ENCODE results near the gene COPE. TPM values are rescaled to one million over a fixed set of nuclear protein-coding genes. Genes with fewer than 3 reads are reported as not detected.
A peak's percentile ranks its signal among the peaks of the same experiment; 100 is the strongest.

Gene COPE
- total and polyA plus RNA-seq, 2 donors (not counting 1 experiment from before 2014, with no cell fraction given) = 154 to 279 TPM

DNA sequence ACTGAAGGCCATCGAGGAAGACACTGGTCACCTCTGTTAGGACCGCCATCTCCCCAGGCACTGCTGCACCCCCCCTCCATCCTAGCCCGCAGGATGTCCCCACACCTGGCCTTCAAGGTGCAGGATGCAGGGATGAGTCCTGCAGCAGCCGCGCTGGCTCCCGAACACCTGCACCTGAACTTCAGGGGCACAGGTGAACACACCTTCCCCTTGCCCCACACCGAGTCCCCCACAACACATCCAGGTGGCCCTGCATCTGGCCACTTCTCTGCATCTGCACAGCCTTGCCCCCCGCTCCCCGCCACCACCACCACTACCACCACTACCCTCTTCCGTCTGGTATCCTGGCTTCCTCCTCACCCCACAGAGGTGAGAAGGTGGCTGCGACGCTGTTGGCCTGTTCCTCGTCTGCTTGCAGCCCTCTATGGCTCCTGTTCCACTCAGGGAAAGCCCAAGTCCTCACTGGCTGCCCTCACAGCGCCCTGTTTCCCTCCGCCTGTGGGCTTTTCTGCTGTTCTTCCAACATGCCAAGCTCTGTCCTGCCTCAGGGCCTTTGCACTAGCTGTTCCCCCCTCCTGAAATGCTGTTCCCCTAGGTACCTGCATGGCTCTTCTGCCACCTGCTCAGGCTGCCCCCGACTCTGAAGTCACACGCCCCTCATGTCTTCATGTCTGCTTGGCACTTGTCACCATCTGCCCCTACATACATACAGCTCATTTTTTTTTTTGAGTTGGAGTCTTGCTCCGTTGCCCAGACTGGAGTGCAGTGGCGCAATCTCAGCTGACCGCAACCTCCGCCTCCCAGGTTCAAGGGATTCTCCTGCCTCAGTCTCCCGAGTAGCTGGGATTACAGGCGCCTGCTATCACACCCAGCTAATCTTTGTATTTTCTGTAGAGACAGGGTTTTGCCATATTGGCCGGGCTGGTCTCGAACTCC, 21.8 kb downstream of the COPE start:
- H3K9me3 Mint-ChIP-seq (ENCODE audit: insufficient read depth) = no peaks in the 10 kb centered on the region
- no peak overlapping the region for H3K4me3 ChIP-seq (ENCODE audit: control extremely low read depth in 1 of 5, extremely low read depth in 1 of 5, insufficient read depth in 1 of 5, low read depth in 2 of 5, low read length in 4 of 5)
- TF ChIP-seq EZH2 (IDR thresholded peaks at IDR 0.05; ENCODE audit: borderline replicate concordance, insufficient read depth, low read depth, low read length, poor library complexity, severe bottlenecking) = no peak
- TF ChIP-seq, protein P1, sequence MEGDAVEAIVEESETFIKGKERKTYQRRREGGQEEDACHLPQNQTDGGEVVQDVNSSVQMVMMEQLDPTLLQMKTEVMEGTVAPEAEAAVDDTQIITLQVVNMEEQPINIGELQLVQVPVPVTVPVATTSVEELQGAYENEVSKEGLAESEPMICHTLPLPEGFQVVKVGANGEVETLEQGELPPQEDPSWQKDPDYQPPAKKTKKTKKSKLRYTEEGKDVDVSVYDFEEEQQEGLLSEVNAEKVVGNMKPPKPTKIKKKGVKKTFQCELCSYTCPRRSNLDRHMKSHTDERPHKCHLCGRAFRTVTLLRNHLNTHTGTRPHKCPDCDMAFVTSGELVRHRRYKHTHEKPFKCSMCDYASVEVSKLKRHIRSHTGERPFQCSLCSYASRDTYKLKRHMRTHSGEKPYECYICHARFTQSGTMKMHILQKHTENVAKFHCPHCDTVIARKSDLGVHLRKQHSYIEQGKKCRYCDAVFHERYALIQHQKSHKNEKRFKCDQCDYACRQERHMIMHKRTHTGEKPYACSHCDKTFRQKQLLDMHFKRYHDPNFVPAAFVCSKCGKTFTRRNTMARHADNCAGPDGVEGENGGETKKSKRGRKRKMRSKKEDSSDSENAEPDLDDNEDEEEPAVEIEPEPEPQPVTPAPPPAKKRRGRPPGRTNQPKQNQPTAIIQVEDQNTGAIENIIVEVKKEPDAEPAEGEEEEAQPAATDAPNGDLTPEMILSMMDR (IDR thresholded peaks at IDR 0.05) = no peak
- H3K9ac ChIP-seq (ENCODE audit: low read length) = no peak overlapping the region
- H3K36me3 ChIP-seq (replicated peaks in 1 of 2; ENCODE audit: control extremely low read depth in 1 of 2, control insufficient read depth in 1 of 2, extremely low read depth in 1 of 2, insufficient read depth in 2 of 2, low read length in 1 of 2) = peaks cover 1 to 26% of the 10 kb centered on the region in 2 experiments
- WGBS (ENCODE audit: insufficient coverage) = 86% methylated on average over 23 of the region's 25 CpGs
- CTCF ChIA-PET = no interaction called here
- H3K4me3 Mint-ChIP-seq = peak overlapping the region; percentile 87
- ATAC-seq (ENCODE audit: low read depth) (no peak), DNase-seq (peak; percentile 24)
- H3K4me1 ChIP-seq (ENCODE audit: control insufficient read depth in 2 of 2, insufficient read depth in 2 of 2, low read length in 2 of 2) = peaks cover 13 to 17% of the 10 kb centered on the region in 2 donors
- H3K27ac Mint-ChIP-seq = no peak overlapping the region
- peaks cover 25% of the 10 kb centered on the region for H3K27me3 Mint-ChIP-seq
- no peak overlapping the region for H2AFZ ChIP-seq (ENCODE audit: insufficient read depth, low read depth, low read length, poor library complexity, severe bottlenecking)
- POLR2A ChIA-PET = no interaction called here
- H3K27me3 ChIP-seq (replicated peaks in 1 of 4; ENCODE audit: control extremely low read depth in 1 of 4, control insufficient read depth in 3 of 4, insufficient read depth in 4 of 4, low read length in 3 of 4) = peaks cover 0 to 25% (median 11%) of the 10 kb centered on the region in 4 experiments
- no peaks in the 10 kb centered on the region for H3K9me3 ChIP-seq (ENCODE audit: control extremely low read depth in 1 of 3, control insufficient read depth in 2 of 3, insufficient read depth in 1 of 3, low read length in 2 of 3)
- H3K4me1 Mint-ChIP-seq = peaks cover 11% of the 10 kb centered on the region
- H4K20me1 ChIP-seq (ENCODE audit: control insufficient read depth, insufficient read depth, low read length, poor library complexity, severe bottlenecking) = peaks cover 21% of the 10 kb centered on the region
- H3K79me2 ChIP-seq (ENCODE audit: control insufficient read depth, insufficient read depth, low read length) = no peaks in the 10 kb centered on the region
- no peak overlapping the region for H3K27ac ChIP-seq (ENCODE audit: low read length in 2 of 2)
- H3K4me2 ChIP-seq (replicated peaks; ENCODE audit: low read depth, low read length, poor library complexity, severe bottlenecking) = no peak overlapping the region
- intact Hi-C loops (cut with micrococcal nuclease) = no loop called here

DNA sequence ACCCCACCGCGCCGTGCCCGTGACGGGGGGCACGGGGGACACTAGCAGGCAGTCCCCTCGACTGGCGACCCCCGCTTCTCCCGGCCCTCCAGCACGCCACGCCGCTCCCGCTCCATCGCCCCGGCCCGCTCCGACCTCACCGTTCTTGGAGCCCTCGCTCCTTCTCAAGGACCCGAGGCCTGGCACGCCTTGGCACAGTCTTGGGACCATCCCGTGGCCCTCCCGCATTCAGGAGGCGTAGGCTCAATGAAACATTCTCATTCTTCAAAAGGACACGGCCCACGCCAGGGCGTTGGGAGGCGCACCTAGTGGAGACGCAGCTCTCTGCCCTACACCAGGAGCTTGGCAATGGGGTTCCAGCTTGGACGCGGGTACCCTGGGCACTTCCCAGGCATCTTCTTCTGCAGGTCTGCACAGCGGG, 22.8 kb downstream of the COPE start:
- ATAC-seq (ENCODE audit: low read depth) = no peak
- no peak overlapping the region for H3K27ac Mint-ChIP-seq
- peak; percentile 27 for DNase-seq
- H3K4me1 Mint-ChIP-seq = peaks cover 11% of the 10 kb centered on the region
- Histone ChIP-seq H3K27me3 (replicated peaks in 1 of 4; ENCODE audit: control extremely low read depth in 1 of 4, control insufficient read depth in 3 of 4, insufficient read depth in 4 of 4, low read length in 3 of 4) (peaks cover 0 to 25% (median 11%) of the 10 kb centered on the region in 4 experiments), H4K20me1 (ENCODE audit: control insufficient read depth, insufficient read depth, low read length, poor library complexity, severe bottlenecking) (peaks cover 21% of the 10 kb centered on the region), H3K27ac (ENCODE audit: low read length in 2 of 2) (no peak overlapping the region), H3K4me2 (replicated peaks; ENCODE audit: low read depth, low read length, poor library complexity, severe bottlenecking) (peak overlapping the region; percentile 38), H3K79me2 (ENCODE audit: control insufficient read depth, insufficient read depth, low read length) (no peaks in the 10 kb centered on the region), H3K9me3 (ENCODE audit: control extremely low read depth in 1 of 3, control insufficient read depth in 2 of 3, insufficient read depth in 1 of 3, low read length in 2 of 3) (no peaks in the 10 kb centered on the region), H2AFZ (ENCODE audit: insufficient read depth, low read depth, low read length, poor library complexity, severe bottlenecking) (no peak overlapping the region), H3K4me1 (ENCODE audit: control insufficient read depth in 2 of 2, insufficient read depth in 2 of 2, low read length in 2 of 2) (peaks cover 13 to 17% of the 10 kb centered on the region in 2 donors), H3K4me3 (ENCODE audit: control extremely low read depth in 1 of 5, extremely low read depth in 1 of 5, insufficient read depth in 1 of 5, low read depth in 2 of 5, low read length in 4 of 5) (no peak overlapping the region), H3K36me3 (replicated peaks in 1 of 2; ENCODE audit: control extremely low read depth in 1 of 2, control insufficient read depth in 1 of 2, extremely low read depth in 1 of 2, insufficient read depth in 2 of 2, low read length in 1 of 2) (peaks cover 1 to 24% of the 10 kb centered on the region in 2 experiments), H3K9ac (ENCODE audit: low read length) (no peak overlapping the region)
- TF ChIP-seq, protein P1 (IDR thresholded peaks at IDR 0.05) = no peak
- no peak for TF ChIP-seq EZH2 (IDR thresholded peaks at IDR 0.05; ENCODE audit: borderline replicate concordance, insufficient read depth, low read depth, low read length, poor library complexity, severe bottlenecking)
- peaks cover 25% of the 10 kb centered on the region for H3K27me3 Mint-ChIP-seq
- H3K9me3 Mint-ChIP-seq (ENCODE audit: insufficient read depth) = no peaks in the 10 kb centered on the region
- H3K4me3 Mint-ChIP-seq = peak overlapping the region; percentile 87
- intact Hi-C loops (cut with micrococcal nuclease) = no loop called here
- 23% methylated on average over 33 of the region's 33 CpGs for WGBS (ENCODE audit: insufficient coverage)
- POLR2A ChIA-PET = no interaction called here
- CTCF ChIA-PET = no interaction called here

Data from B cell (primary cell).